Measurements from ENCODE around the gene OCA2.

OCA2 gene

DNA sequence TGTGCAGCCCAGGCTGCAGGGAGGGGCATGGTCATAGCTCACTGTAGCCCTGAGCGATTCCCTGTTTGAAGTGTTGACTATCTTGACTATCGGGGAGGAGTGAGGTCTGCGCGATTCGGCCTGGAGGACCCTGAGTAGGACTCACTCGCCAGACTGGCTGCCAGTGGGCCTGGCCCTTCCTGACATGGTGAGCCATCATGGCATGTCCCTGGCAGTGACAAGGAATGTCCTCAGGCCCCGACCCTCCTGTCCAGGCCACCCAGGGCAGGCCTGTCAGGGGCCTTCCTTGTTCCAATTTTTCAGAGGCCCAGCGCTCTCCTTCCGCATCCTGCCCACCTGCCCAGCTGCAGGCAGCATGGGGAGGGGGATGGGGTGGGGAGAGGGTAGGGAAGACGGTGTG, 5.2 kb upstream of the OCA2 start:
- DNase-seq (ENCODE audit: low read depth in 3 of 3) = no peak

DNA sequence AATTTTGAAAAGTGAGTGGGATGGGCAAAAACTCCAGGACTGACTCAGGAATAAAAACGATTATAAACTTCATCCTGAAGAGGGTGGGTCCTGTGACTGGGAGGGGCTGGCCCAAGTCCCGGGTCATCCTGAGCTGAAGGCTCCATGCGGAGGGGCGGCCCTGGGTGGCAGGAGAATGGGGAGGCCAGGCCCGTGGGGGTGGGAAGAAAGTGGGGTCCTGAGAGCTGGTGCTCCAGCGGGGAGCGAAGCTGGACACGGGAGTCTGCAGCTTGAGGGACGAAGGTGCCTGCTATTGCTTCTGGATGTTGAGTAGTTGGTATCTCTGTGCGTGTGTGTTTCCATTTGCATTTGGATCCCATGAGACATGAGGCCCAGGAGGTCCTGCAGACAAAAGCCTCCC, 4.7 kb upstream of the OCA2 start:
- DNase-seq (ENCODE audit: low read depth in 3 of 3) = no peak

- no peak for DNase-seq (ENCODE audit: low read depth in 3 of 3)
These were observed 2.9 kb upstream of the OCA2 start for GRCh38 chr15:28101983-28102441.

DNA sequence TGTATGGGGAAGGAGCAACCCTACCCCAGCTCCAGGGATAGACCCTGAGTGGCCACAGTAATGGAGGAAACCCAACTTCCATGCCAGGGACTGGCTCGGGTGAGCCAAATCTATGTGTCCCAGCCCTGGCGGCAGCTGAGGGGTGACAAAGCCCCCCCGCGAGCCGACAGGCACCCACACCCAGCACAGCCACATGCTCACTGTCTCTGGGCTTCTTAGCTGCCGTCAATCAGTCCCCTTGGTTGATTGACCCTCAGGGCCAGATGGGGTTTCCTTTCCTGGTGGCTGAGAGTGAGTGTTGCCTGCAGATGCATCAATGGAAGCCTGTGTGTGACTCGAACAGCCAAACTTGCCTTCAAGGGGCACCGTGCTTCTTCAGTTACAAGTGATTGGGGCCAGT, 2.1 kb upstream of the OCA2 start:
- no peak for DNase-seq (ENCODE audit: low read depth in 3 of 3)

- DNase-seq (ENCODE audit: low read depth in 3 of 3) = no peak
These were observed 1.5 kb upstream of the OCA2 start for GRCh38 chr15:28100516-28101195.

GRCh38 chr15:28099555-28100140, 533 bp upstream of the OCA2 start:
- no peak for DNase-seq (ENCODE audit: low read depth in 3 of 3)

- no peak for DNase-seq (ENCODE audit: low read depth in 3 of 3)
These were observed 752 bp downstream of the OCA2 start for GRCh38 chr15:28098360-28098765.

GRCh38 chr15:28097656-28098359, 1.3 kb downstream of the OCA2 start:
- DNase-seq (ENCODE audit: low read depth in 3 of 3) = no peak

- no peak for DNase-seq (ENCODE audit: low read depth in 3 of 3)
These were observed 2.3 kb downstream of the OCA2 start for GRCh38 chr15:28096670-28097431.

- no peak for DNase-seq (ENCODE audit: low read depth in 3 of 3)
These were observed 2.8 kb downstream of the OCA2 start for GRCh38 chr15:28096411-28096669.

DNA sequence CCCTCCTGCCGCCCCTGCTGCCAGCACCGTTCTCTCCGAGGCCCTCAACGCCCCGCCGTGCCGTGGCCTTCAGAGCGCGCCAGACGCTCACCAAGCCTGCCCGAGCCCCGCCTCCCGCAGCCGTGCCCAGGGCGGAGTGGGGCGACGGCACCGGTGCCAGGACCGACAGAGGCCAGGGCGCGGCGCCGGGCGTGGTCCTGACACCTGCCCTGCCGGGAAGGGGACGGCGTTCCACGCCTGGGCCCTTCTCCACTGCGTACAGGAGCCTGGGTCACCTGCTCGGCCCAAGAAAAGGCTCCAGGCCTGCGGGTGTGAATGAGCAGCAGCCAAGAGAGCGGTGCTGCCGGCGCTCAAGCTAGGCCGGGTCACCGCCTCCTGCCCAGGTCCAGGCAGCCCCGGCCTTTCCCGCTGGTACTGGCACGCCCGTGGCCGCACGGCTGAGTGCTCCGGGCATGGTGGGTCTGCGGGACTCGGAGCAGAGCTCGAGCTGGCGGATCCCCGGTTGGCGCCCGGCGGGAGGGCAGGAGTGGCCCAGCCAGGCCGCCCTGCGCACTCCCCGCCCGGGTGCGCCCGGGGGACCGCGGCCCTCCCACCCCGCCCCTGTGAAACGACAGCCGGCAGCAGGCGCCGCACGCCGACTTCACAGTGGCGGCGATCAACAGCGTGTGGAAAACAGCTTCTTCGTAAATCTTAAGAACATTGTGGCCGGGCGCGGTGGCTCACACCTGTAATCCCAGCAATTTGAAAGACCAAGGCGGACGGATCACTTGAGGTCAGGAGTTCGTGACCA, 4.2 kb downstream of the OCA2 start:
- peak in 1 of 3 experiments; percentile 33 for DNase-seq (ENCODE audit: low read depth in 3 of 3)

DNA sequence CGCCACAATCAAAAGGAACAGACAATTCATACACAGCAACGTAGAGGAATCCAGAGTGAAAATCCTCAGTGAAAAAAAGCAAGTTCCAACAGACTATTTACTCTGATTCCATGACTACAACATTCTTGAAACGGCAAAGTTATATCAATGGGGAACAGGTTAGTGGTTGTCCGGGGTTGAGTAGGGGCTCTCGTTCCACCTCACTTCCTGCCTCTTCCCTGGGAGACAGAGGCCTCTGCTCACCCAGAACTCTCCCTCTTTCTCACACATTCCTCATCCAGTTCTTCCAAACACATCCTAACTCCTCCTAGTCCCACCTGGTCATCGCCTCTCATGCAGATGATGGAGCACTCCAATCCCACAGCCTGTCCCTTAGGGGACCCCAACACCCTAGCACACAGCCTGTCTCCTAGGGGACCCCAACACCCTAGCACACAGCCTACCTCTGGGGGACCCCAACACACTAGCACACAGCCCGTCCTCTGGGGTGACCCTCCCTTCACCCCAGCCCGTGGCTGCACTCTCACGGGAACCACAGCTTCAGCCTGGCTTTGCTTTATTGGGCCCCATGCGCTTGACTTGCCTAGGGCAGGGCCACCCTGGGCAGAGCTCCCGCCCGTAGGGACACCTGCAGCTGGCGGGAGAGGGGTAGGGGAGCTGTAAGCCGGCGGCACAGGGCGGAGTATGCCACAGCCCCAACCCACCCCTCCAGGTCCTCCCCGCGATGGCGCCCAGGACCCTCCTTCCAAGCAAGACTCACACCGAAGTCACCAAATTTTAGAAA, 5.2 kb downstream of the OCA2 start:
- DNase-seq (ENCODE audit: low read depth in 3 of 3) = no peak

- DNase-seq (ENCODE audit: low read depth in 3 of 3) = no peak
These were observed 7.8 kb downstream of the OCA2 start for GRCh38 chr15:28091313-28091712.

DNA sequence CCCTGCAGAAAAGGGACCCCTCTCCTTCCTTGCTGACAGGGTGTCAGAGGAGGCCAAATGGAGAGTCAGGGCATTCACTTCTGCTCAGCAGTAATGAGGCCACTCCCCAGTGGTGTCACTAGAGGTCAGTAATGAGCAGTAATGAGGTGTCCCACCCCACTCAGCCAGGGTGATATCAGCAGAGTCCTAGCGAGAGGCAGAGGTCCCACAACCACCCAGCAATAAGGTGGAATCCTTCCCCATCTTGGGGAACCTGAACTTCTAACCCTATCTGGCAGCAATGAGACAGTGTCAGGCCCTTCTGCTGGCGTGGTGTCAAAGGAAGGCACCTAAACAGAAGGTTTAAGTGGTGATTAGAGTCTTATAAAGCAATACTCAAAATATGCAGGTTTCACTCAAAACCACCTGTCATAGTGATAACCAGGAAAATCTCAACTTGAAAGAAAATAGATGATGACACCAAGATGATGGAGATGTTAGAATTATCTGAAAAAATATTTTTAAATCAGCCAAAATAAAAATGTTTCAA, 12.9 kb downstream of the OCA2 start:
- peak in 2 of 3 experiments; percentile 33 to 49 for DNase-seq (ENCODE audit: low read depth in 3 of 3)

GRCh38 chr15:28085489-28086174, 13.5 kb downstream of the OCA2 start:
- no peak for DNase-seq (ENCODE audit: low read depth in 3 of 3)

- no peak for DNase-seq (ENCODE audit: low read depth in 3 of 3)
These were observed 14.6 kb downstream of the OCA2 start for GRCh38 chr15:28084547-28084946.

DNA sequence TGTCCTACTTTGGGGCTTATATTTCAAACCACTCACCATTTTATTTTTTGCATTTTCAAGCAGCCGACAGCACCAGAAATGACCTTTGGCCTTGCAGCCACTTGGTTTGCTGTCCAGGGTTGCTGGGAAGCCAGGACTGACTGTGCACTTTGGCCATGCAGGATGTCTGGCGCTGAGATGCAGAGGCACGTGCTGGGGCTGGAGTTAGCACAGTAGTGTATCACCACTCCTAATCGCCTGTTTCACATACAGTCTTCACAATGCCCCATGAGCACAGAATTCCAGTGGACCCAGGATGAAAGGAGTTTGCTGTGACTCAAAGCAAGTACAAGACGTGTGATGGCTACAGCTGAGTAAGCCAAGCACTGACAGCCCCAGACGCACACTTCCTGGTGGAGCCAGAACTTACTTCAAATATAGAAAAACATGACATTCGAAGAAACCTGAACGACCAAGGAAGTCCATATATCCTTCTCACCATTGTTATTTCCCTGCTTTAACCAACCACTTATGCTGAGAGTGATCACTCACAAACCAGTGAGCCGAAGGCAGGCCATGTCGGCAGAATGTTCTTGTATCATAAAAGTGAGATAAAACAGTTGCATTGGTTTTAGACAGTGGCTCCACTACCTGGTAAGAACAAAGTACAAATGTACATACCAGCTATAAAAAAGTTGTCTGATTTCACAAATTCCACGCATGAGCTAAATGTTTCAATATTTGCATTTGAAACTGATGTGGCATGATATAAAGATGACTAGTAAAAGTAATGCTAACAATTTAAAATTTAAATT, 16.0 kb downstream of the OCA2 start:
- no peak for DNase-seq (ENCODE audit: low read depth in 3 of 3)

DNA sequence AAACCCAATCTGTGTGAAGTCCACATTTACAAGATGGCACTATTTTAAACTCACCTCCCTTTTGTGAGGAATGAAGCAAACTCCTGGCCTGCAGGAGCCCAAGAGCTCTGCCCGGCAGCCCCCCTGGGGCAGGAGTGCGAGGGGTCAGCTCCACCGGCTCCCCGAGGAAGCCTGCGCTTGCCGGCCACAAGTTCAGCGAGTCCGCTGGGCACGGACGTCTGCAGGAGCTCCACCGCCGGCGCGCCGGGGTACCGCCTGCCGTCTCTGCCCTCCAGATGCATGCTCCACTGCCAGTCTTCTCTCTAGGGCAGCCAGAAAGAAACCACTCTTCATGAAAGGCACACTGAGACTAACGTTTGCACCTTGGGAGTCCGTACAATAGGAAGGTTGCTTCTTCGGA, 17.5 kb downstream of the OCA2 start:
- no peak for DNase-seq (ENCODE audit: low read depth in 3 of 3)

GRCh38 chr15:28080386-28080785, 18.7 kb downstream of the OCA2 start:
- DNase-seq (ENCODE audit: low read depth in 3 of 3) = no peak

Measured in stimulated activated CD4-positive, alpha-beta T cell treated with anti-CD3 and anti-CD28 coated beads, TNF-alpha, amount 100 ng/mL, for 24 hours (primary cell).